AG09309 (cell line): ENCODE measurements around the gene SAMD15.
"Not testable (repeated sequence)": the region's sequence is repeated elsewhere in the genome, so short reads cannot be mapped to it uniquely, and the experiment has no call there.

Source experiments
- DNase-seq: peaks from one replicate; pipeline ENCODE4 v3.0.0-alpha.2; 2010; ENCODE audit warnings: low read depth
- H3K4me3 ChIP-seq: 2 replicates; pipeline ENCODE4 v1.5.1; 2011; ENCODE audit warnings: mild to moderate bottlenecking, low read depth, low read length, moderate library complexity; ENCODE audit not compliant: control insufficient read depth
- TF ChIP-seq, protein P1 (sequence below): IDR thresholded peaks from 2 replicates; pipeline ENCODE4 v1.5.1; 2011; ENCODE audit warnings: mild to moderate bottlenecking, low read depth, low read length, inconsistent platforms; ENCODE audit not compliant: insufficient read depth, control insufficient read depth; ENCODE audit errors: missing control alignments

Gene SAMD15

DNA sequence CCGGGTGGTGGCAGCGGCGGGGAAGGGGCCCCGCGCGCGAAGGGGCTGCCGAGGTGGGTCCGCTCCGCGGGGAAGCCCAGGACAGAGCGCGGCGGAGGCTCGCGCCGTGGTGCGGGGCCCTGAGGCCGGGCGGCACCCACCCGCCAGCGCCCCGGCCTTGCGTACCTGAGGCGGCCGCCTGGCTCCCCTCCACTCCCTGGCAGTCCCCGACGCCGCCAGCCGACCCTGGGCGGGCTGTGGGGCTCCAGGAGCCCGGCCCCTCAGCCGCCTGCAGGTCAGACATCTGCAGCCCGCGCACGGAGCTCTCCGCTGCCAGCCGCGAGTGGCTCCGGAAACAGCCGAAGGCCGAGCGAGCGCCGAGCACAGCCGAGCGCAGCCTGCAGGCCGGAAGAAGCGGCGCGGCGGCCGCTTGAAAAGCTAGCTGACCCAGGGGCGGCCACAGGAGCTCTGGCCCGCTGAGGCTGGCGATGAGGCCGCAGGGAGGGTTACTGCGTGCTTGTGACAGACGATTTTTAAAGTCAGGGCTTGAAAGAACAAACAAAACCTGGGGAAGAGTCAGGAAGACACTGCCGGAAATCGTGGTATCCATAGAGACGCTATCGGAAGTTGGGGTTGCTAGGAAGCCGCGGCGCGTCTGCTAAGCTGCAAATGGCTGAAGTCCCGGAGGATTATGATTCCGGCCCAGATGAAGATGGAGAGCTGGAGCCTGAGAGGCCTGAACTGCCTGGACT is at the start of gene SAMD15, which contains the start of gene TMED8:
Gene SAMD15 (plus strand): TSS at position 609 of the 731 bp plus-strand sequence. CDS start 40 bp downstream, at position 649.
Gene TMED8 (minus strand): TSS at position 324 of the 731 bp plus-strand sequence. CDS start 41 bp downstream, at position 283.
- peak; percentile 47 for DNase-seq
- TF ChIP-seq, protein P1, sequence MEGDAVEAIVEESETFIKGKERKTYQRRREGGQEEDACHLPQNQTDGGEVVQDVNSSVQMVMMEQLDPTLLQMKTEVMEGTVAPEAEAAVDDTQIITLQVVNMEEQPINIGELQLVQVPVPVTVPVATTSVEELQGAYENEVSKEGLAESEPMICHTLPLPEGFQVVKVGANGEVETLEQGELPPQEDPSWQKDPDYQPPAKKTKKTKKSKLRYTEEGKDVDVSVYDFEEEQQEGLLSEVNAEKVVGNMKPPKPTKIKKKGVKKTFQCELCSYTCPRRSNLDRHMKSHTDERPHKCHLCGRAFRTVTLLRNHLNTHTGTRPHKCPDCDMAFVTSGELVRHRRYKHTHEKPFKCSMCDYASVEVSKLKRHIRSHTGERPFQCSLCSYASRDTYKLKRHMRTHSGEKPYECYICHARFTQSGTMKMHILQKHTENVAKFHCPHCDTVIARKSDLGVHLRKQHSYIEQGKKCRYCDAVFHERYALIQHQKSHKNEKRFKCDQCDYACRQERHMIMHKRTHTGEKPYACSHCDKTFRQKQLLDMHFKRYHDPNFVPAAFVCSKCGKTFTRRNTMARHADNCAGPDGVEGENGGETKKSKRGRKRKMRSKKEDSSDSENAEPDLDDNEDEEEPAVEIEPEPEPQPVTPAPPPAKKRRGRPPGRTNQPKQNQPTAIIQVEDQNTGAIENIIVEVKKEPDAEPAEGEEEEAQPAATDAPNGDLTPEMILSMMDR, result no peak
- peak within 1 kb of the TSS; percentile 85 for H3K4me3 ChIP-seq

DNA sequence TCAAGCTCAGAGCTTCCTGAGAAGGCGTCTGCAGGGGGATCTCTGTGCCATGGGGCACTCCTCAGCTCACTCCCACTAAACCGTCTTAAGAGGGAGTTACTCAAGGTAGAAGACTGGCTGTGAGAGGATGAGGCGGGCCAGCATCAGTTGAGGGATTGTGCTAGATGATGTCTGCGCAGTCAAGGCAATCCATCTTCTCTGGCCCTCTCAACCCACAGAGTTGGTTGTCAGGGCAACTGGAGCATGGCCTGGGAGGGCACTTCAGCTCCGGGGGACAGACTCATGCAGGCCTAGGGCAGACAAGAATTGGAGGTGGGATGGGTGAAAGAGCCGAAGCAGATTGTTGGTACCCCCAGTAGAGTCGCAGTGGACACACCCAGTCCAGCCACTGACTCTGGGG is 47.3 kb upstream of the SAMD15 start:
- DNase-seq, result no peak
- TF ChIP-seq, protein P1, result no peak
- no peak overlapping the region for H3K4me3 ChIP-seq

DNA sequence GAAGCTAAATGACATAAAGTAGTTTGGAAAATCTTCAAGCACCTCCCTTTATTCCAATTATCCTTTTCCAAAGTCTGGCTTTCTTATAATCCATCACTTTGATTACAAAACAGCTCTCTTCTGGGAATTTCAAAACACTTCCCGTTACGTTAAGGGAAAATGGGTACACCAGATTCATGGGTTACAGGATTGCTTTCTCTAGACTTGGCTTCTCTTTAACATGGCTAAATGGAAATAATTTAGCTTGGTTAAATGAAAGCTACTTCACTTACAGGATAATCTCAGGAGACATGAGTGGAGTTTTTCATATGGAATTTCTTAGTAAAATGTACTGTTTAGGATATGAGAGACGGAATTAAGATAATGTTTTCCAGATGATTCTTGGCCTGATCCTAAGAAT is 41.6 kb upstream of the SAMD15 start:
- TF ChIP-seq, protein P1, result no peak

GRCh38 chr14:77337255-77337654 is 39.9 kb upstream of the SAMD15 start:
- not testable (repeated sequence) for H3K4me3 ChIP-seq, DNase-seq

More for the DNA sequence above, 41.6 kb upstream of the SAMD15 start:
- DNase-seq, result no peak
- no peak overlapping the region for H3K4me3 ChIP-seq

- TF ChIP-seq, protein P1, result no peak
- no peak overlapping the region for H3K4me3 ChIP-seq
- DNase-seq, result no peak
Observed at GRCh38 chr14:77337880-77338279, 39.3 kb upstream of the SAMD15 start.

DNA sequence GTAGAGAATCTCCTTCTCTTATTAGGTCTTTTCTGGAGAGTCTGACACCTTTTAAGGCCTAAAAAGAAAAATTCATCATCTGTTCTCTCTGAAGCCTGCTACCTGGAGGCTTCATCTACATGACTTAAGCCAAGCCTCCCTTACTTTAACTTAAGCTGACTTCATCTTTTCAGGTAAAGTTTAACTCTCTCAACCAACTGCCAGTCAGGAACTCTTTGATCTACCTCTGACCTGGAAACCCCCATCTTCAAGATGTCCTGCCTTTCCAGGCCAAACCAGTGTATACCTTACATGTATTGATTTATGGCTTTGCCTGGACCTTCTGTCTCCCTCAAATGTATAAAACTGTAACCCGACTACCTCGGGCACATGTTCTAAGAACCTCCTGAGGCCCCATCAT is 38.9 kb upstream of the SAMD15 start:
- DNase-seq, result no peak
- H3K4me3 ChIP-seq, result no peak overlapping the region
- TF ChIP-seq, protein P1, result no peak

DNA sequence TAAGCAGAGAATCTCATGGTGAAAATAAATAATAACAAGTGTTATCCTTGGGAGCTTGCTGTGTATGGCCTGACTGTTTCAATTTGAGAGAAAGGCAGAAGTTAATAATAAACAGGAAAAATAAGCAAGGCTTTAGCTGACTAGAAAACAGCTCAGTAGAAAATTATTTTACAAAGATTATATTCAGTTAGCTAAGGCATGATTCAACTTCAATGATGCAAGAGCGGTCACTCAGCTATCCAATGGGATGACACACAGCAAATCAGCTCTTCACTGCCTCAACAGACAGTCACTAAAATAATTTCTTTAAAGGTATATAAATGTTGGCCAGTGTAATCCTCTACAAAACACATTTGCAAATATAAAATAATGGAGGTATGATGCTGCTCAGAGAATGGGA is 37.8 kb upstream of the SAMD15 start:
- peak; percentile 34 for DNase-seq
- TF ChIP-seq, protein P1, result no peak
- no peak overlapping the region for H3K4me3 ChIP-seq
